Gastrocnemius medialis (tissue), 4 donors: ENCODE data around the gene ZNF19. TPM values are rescaled to one million over a fixed set of nuclear protein-coding genes. Genes with fewer than 3 reads are reported as not detected.

Experiments used
- ATAC-seq, 2 donors: fragments of 150-250 bp; one replicate each; pipeline ENCODE4 v1.9.1; 2016
- DNase-seq, 2 donors: peaks; one replicate each; pipeline ENCODE4 v3.0.0-alpha.2; 2019
- H3K27ac ChIP-seq, 4 donors: fragments of 200-600 bp; sonication (generic); 1 replicate in 1 of 4; 2 replicates in 3 of 4; pipeline ENCODE4 v1.5.1; 2016 to 2018; ENCODE audit warnings: mild to moderate bottlenecking in 2 of 4, moderate library complexity in 1 of 4
- H3K27me3 ChIP-seq, 3 donors: fragments of 200-600 bp; sonication (generic) in 2 of 3; 1 replicate in 1 of 3; 2 replicates in 2 of 3; pipeline versions ENCODE4 v1.5.1 to v1.6.0; 2016 to 2019; ENCODE audit warnings: mild to moderate bottlenecking in 1 of 3, moderate library complexity in 1 of 3
- H3K36me3 ChIP-seq, 2 donors: fragments of 200-600 bp; sonication (generic) in 1 of 2; one replicate each; pipeline ENCODE4 v1.5.1; 2017 to 2018
- H3K4me1 ChIP-seq, 2 donors: fragments of 200-600 bp; sonication (generic) in 1 of 2; one replicate each; pipeline ENCODE4 v1.5.1; 2016 to 2017; ENCODE audit warnings: mild to moderate bottlenecking in 2 of 2
- H3K4me3 ChIP-seq, 4 donors: fragments of 200-600 bp; sonication (generic) in 3 of 4; 1 replicate in 1 of 4; 2 replicates in 3 of 4; pipeline ENCODE4 v1.5.1; 2016 to 2019; ENCODE audit warnings: mild to moderate bottlenecking in 2 of 4
- H3K9me3 ChIP-seq, 3 donors: fragments of 200-600 bp; sonication (generic) in 2 of 3; 1 replicate in 1 of 3; 2 replicates in 2 of 3; pipeline ENCODE4 v1.5.1; 2016 to 2019
- POLR2A ChIP-seq, 2 donors: fragments of 450-650 bp; IDR thresholded peaks; one replicate each; pipeline ENCODE4 v1.6.1; 2017; ENCODE audit warnings: antibody characterized with exemption in 2 of 2, mild to moderate bottlenecking in 2 of 2, moderate library complexity in 2 of 2
- in situ Hi-C, 4 donors: fragments of 200-750 bp; cut with MboI; loops; one replicate each; pipeline versions ENCODE4 v1.15.0 to v1.8.0; 2017; ENCODE audit warnings: low sequenced_read_pairs in 4 of 4
- intact Hi-C: fragments of 100-400 bp; cut with DNase I; formaldehyde crosslinking; loops from one replicate; pipeline ENCODE4 v1.15.1; 2023; ENCODE audit warnings: low total_unique reads
- total RNA-seq, 4 donors: library from RNA; depleted of rRNA; stranded (reverse); fragments of >200 nt; gene quantifications; one replicate each; pipeline versions ENCODE4 v1.1.0 to v1.2.3, GENCODE V29; 2016
- TF ChIP-seq, protein P1 (sequence below), 5 experiments: fragments of 450-650 bp in 3 of 5; fragments of 200-600 bp in 2 of 5; sonication (generic) in 2 of 5; IDR thresholded peaks in 4 of 5; conservative IDR thresholded peaks in 1 of 5; 1 replicate in 4 of 5; 2 replicates in 1 of 5; pipeline ENCODE4 v1.5.1; 2016 to 2019; ENCODE audit warnings: antibody characterized with exemption in 5 of 5, mild to moderate bottlenecking in 3 of 5, moderate library complexity in 3 of 5

The ZNF19 gene
- total RNA-seq, 4 donors from 2014 or later = 0.65 to 3.3 (median 1.5) TPM

DNA sequence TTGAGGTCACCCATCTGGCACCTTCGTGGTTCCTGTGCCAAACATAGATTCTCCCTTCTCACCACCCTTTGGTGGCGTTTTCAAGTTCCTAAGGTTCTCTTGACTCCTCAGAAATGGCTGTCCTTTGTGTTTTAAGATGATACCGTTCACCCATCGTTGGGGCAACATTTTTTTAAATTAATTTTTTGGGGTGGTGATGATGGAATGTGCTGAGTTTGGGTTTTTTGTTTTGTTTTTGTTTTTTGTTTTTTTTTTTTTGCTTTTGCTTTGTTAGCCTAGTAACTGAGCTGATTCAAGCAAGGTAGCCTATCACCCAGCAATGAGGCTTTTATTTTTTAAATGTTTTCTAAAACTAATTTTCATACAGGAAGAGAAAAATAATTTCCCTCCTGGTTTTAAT, 39.7 kb upstream of the ZNF19 start:
- Histone ChIP-seq H3K9me3 (no peaks in the 10 kb centered on the region), H3K4me1 (no peaks in the 10 kb centered on the region), H3K36me3 (no peaks in the 10 kb centered on the region), H3K27me3 (peaks cover 0 to 17% (median 12%) of the 10 kb centered on the region in 3 donors), H3K27ac (no peak overlapping the region), H3K4me3 (no peak overlapping the region)
- no peak for DNase-seq
- in situ Hi-C loops (no loop called here), intact Hi-C loops (no loop called here)
- no peak for TF ChIP-seq POLR2A (IDR thresholded peaks at IDR 0.05)
- TF ChIP-seq, protein P1, sequence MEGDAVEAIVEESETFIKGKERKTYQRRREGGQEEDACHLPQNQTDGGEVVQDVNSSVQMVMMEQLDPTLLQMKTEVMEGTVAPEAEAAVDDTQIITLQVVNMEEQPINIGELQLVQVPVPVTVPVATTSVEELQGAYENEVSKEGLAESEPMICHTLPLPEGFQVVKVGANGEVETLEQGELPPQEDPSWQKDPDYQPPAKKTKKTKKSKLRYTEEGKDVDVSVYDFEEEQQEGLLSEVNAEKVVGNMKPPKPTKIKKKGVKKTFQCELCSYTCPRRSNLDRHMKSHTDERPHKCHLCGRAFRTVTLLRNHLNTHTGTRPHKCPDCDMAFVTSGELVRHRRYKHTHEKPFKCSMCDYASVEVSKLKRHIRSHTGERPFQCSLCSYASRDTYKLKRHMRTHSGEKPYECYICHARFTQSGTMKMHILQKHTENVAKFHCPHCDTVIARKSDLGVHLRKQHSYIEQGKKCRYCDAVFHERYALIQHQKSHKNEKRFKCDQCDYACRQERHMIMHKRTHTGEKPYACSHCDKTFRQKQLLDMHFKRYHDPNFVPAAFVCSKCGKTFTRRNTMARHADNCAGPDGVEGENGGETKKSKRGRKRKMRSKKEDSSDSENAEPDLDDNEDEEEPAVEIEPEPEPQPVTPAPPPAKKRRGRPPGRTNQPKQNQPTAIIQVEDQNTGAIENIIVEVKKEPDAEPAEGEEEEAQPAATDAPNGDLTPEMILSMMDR (IDR thresholded peaks at IDR 0.05 in 4 of 5, conservative IDR thresholded peaks at IDR 0.05 in 1 of 5) = no peak
- no peak for ATAC-seq

GRCh38 chr16:71528257-71528656, 39.1 kb upstream of the ZNF19 start:
- TF ChIP-seq, protein P1 (IDR thresholded peaks at IDR 0.05 in 4 of 5, conservative IDR thresholded peaks at IDR 0.05 in 1 of 5) = no peak
- no peak for TF ChIP-seq POLR2A (IDR thresholded peaks at IDR 0.05)
- Histone ChIP-seq H3K27me3 (peaks cover 0 to 17% (median 12%) of the 10 kb centered on the region in 3 donors), H3K36me3 (no peaks in the 10 kb centered on the region), H3K4me1 (no peaks in the 10 kb centered on the region), H3K27ac (no peak overlapping the region), H3K4me3 (no peak overlapping the region), H3K9me3 (no peaks in the 10 kb centered on the region)
- intact Hi-C loops = no loop called here
- in situ Hi-C loops = no loop called here
- no peak for ATAC-seq
- no peak for DNase-seq

DNA sequence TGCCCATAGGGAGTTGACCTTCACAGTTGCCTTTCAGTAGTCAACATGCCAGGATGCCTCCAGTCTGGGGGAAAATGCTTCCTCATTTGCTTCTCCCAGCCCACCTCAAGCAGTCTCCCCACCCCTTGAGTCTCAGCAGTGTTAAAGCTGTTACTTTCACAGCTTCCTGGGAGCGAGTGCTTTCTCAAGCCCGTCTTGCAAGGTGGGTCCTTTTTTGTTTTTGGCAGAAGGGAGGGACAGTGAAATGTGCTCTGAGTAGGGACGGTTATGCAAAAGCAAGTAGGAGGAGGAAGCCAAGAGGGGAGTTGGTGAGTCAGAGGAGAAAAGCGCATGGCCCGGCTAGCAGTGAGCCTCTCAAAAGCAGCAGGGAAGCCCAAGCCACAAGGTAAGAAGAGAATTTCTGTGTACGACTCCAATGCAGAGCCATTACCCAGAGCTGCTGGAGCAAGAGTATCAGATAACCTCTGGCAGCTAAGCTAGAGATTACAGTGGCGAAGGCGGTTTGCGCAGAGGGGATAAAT, 37.0 kb upstream of the ZNF19 start, which contains the start of gene CHST4:
Gene CHST4, plus strand, starts transcription at position 316 of the 521 bp plus-strand sequence. CDS start 10,252 bp downstream, outside the sequence.
- intact Hi-C loops (no loop called here), in situ Hi-C loops (no loop called here)
- TF ChIP-seq, protein P1 (IDR thresholded peaks at IDR 0.05 in 4 of 5, conservative IDR thresholded peaks at IDR 0.05 in 1 of 5) = no peak
- TF ChIP-seq POLR2A (IDR thresholded peaks at IDR 0.05) = no peak
- H3K27me3 ChIP-seq = peaks cover 0 to 17% (median 12%) of the 10 kb centered on the region in 3 donors
- H3K4me3 ChIP-seq = no peak within 1 kb of the TSS
- H3K9me3 ChIP-seq = no peaks in the 10 kb centered on the region
- ATAC-seq (no peak), DNase-seq (no peak)
- no peaks in the 10 kb centered on the region for H3K4me1 ChIP-seq
- H3K27ac ChIP-seq = no peak within 1 kb of the TSS
- no peaks in the 10 kb centered on the region for H3K36me3 ChIP-seq

- intact Hi-C loops = no loop called here
- in situ Hi-C loops = loop anchor here in 1 of 4 donors (25.0 kb wide), 1 partner anchor 87 kb away; no protein-coding TSS in a partner anchor
- Histone ChIP-seq H3K27ac (no peak overlapping the region), H3K36me3 (no peaks in the 10 kb centered on the region), H3K4me1 (no peaks in the 10 kb centered on the region), H3K4me3 (no peak overlapping the region), H3K27me3 (peaks cover 0 to 17% (median 12%) of the 10 kb centered on the region in 3 donors), H3K9me3 (no peaks in the 10 kb centered on the region)
- no peak for DNase-seq
- TF ChIP-seq, protein P1 (IDR thresholded peaks at IDR 0.05 in 4 of 5, conservative IDR thresholded peaks at IDR 0.05 in 1 of 5) = no peak
- TF ChIP-seq POLR2A (IDR thresholded peaks at IDR 0.05) = no peak
- ATAC-seq = no peak
Observed at GRCh38 chr16:71524566-71525553, 35.7 kb upstream of the ZNF19 start.
